Fibroblast of skin of right biceps (primary cell): ENCODE results near the gene EXOC2.

Experiments used
- DNase-seq: peaks from one replicate; pipeline ENCODE4 v3.0.0-alpha.2; 2013

The EXOC2 gene

DNA sequence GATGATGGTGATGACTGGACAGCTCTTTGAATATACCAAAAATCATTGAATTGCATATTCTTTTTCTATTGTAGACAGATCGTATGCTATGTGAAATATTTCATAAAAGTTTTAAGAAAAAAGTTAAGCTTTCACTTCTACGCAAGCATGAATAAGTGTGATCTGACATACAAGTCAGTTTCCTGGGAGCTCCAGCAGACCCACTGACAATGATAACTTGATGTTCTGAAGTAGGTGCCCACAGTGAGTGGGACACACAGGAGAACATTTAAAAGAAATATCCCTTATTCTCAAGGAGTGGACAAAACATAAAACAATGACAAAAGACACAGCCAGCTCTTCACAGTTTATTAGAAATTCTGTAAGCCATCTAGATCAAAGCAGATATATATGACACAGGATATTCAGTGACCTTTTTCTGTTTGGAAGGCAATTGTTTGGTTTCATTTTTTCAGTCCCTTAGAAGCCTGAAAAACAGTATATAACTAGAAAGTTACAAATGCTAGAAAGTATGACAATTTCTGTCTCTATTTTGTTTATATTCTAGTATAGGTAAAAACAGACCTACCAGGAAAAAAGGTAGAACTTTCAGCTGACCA lies 200.0 kb downstream of the EXOC2 start:
- no peak for DNase-seq

DNA sequence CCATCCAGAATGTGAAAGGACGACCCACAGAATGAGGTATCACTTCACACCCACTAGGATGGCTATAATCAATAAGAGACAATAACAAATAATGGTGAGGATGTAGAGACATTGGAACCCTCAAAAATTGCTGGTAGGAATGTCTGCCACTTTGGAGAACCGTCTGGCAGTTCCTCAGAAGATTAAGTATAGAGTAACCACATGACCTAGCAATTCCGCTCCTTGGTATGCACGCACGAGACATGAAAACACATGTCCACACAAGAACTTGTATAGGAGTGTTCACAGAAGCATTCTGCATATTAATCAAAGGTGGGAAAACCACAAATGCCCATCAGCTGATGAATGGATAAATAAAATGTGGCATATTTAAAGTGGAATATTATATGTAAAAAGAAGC lies 200.8 kb downstream of the EXOC2 start:
- DNase-seq = no peak

DNA sequence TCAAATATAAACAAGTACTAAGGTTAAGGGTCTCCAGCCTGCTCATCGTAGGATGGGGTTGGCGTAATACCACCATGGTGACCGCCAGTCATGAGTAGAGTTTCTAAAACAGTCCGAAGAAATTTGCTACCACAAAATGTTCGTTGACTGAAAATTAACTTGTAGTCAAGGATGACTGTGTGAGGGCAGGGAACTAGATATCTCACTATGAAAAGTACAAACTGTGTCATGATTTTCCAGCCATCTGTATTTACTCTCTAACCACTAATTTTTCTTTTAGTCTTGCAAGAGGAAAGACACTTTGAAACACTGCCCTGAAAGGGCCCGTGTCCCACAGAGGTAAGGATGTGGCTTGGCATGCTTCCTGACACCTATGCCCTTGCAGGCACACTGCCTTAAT lies 201.7 kb downstream of the EXOC2 start:
- DNase-seq = no peak

DNA sequence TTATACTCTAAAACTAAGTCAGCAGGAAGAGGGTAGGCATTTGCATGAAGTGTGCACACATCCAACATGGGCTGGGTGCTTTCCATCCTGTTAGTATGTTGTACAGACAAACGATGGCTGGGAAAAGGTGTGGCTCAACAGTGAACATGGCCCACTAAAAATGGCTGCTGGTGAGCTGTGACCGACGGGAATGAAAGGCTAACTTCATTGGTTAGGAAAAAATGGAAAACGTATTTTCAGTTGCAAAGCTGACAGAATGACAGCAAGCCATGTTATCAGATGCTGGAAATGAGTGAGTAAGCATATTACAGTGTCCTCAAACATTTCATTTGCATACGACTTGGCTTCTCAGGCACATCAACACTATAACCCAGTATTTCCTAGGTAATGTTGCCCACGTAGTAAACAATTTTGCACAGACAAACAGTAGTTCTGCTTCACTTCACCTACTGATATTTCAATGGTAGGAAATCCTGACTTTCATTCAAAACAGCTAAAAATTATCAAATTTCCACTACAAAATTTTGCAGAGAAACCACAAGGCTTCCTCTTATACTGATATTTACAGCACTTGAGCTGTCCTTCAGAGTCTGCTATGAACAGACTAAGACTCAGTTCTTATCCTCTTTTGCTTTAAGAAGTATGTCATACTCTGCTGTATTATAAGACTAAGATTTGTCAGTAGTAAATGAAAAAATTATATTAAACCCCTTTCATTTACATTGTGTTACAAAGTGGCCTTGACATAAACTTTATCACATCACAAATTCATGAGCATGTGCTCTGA lies 202.5 kb downstream of the EXOC2 start:
- DNase-seq = no peak

DNA sequence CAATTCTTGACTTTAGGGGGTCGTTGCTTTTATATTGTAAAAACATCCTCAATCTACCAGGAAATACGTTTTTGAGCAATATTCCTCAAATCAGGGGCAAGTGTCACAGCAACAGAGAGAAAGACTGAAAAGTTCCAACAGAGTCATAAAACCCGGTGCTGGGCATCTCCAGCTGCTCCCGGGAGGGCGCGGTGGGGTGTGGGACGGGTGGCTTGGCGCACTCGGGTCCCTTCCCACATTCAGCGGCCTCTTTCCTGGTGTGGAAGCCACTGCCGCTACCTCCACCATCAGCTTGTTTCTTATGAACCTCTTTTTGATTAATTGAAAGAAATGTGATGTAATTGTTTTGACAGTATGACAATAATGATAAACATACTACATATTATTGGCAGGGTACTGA lies 203.2 kb downstream of the EXOC2 start:
- DNase-seq = no peak

DNA sequence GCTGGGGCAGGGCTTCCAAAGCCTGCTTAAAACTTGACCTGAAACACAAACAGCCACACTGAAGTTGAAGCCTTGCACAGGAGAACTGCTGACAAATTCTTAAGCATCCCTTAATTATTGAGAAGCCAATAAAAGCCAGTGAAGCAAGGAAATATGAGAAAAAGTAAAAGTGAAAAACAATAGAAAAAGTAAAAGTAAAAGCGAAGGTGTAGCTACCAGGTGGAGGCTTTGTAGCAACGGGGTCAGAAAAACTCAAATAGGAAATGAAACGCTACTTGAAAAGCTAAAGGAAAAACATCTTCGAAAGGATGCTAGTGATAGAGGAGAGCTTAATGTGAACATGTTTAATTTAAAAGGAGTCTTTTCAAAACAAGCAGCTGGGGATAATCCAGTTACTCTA lies 203.9 kb downstream of the EXOC2 start:
- DNase-seq = no peak

DNA sequence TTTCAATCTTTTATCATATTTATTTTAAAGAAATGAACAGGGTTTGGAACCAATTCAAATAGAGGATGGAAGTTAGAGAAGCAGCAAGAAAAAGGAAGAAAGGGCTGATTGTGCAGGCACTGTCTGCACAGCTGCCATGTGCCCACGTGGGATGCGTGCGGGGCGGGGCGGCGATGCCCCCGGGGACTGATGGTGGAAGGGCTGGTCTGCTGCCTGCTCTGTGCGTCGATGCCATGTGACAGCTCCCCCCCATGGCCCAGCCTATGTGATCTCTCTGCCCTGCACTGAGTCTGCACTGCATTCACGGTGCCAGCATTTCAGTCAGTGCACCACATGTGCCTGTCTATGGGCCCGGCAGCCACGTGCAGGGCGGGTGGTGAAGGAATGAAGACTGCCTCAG lies 205.0 kb downstream of the EXOC2 start:
- DNase-seq = no peak

DNA sequence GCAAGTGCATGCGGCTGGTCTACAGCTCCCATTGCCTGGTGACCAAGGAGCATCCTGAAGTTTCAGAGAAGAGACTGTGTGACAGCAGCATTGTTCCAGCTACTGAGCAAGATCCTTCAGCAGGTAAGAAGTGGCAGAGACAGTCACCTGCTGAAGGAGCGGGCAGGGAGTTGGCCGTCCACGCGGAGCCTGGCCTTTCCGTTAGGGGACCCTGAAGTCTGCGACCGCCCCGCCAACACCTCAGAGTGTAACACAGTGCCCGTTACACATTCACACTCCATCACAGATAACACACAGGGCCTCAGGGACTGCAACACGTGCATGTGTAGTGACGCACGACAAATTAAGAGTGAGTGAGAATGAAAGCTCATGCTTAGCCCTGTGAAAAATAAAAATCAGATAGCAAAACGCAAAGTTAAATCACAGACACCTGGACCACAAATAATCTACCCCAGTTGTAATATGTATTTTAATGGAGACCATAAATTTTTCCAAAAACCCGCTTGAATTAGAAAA lies 207.2 kb downstream of the EXOC2 start:
- DNase-seq = no peak

DNA sequence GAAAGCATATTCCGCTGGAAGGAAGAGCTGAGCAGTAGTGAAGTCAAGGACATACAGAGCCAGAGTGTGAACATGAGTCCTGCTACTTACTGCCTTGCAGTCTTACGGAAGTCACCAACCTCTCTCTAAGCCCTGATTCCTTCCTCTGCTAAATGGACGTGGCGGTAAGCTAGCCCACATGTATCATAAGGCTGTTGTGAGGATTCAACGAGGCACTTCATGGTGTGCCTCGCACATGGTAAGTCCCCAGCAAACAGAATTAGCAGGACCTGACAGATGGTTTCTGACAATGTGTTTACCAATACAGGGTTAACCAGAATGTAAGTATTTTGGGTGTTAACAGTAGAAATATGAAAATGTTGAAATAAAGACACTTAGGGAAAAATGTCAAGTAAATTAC lies 208.2 kb downstream of the EXOC2 start:
- no peak for DNase-seq

DNA sequence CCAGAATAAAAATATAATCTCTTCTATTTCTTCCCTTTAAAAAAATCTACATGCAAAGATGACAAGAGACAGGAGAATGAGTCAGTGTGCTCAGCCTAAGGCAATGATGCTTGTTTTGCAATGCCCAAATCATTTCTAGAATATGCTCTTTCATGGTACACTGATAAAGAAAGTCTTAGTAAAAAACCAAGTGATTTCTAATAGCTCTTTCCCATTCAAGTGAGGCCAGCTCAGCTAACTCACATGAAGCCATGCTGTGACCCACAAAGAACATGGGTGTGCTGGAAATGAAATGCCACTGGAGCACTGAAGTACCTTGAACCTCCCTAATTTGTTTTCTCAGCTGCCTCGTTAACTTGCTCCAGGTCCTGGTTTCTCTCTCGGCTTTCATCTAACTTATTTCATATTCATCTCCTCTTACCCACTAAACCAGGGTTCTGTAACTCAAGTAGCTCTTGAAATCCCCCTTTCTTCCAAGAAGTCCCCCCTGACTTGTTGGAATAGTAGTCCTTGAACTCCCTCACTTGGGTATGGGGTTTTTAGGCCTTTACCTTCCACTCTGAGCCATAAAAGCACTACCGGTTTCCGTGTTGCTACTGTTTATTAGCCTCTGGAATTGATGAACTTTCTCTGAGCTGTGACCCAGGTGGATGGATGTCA lies 208.7 kb downstream of the EXOC2 start:
- DNase-seq = no peak

DNA sequence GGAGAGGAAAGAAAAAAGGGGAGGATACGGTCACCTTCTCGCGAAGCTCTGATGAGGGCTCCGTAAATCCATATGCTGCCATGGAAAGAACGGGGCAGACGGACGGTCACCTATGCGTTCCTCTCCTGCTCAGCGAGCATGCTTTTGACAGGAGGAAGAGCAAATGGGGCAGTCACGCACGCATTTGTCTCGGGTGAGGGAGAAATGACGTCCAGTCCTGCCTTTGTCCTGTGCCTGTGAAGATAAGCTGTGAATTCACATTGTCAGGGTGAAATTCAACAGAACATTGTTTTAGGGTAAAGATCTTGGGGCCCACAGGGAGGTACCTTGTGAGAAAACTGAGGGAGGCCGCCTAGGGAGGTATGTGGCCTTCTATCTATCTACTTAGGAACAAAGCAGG lies 217.6 kb downstream of the EXOC2 start:
- DNase-seq = no peak

DNA sequence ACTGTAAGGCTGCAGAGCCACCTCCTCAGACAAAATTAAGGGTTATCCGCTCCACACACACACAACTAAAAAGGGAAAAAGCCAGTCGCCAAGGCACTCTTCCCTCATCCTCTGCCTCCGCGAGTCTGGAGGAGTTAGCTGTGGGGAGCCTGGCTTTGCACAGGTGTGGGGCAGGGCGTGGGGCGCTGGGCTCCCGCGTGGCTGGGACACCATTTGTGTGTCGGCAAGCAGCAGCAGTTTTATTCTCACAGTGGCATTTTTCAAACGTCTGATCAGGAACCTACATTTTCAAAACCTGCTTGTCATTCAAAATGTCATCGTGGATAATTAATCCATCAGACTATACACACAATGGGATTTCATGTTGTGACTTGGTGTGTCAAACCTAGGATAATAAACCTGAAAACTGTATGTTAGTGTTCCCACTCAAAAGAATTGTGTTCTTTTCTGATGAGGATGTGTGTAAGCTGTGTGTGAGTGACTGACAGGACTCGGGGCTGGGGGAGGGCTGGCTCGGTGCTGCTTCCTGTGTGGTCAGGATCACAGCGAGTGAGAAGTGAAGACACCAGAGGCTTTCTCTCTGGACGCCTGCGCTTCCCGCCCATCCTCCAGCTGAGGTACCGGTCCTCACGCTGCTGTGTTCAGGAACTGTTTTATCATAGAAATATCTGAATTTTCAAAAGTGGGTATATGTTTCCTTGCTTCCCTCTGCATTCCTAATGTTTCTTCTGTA lies 218.3 kb downstream of the EXOC2 start:
- DNase-seq = peak; percentile 11

DNA sequence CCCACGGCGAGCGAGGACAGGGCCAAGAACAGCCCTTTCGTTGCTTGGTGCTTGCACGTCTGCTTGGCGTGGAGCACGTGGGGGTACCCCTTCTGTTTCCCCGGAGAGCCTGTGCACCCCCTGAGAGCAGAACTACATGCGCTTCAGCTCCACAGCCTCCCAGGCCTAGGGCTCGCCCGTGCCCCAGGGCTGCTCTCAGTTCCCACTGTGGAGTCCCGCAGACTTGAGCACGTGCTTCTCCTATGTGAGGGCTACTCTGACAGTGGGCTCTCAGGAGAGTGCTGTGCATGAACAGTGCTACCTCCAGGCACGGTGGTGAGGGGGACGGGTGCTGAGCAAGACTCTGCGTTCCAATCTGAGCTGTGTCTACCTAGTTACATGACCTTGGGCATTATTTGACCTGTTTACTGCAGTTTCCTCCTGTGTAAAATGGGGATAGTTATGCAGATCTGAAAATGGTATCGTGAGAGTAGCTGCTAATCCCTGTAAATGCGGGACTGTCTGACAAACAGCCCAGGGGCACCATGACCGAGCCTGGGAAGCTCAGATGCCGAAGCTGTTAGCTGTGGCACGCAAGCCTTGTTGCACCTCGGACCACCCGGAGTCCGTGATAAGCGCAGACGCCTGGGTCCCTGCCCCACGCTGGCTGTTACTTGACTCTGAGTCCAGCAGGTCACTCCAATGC lies 219.0 kb downstream of the EXOC2 start:
- no peak for DNase-seq

DNA sequence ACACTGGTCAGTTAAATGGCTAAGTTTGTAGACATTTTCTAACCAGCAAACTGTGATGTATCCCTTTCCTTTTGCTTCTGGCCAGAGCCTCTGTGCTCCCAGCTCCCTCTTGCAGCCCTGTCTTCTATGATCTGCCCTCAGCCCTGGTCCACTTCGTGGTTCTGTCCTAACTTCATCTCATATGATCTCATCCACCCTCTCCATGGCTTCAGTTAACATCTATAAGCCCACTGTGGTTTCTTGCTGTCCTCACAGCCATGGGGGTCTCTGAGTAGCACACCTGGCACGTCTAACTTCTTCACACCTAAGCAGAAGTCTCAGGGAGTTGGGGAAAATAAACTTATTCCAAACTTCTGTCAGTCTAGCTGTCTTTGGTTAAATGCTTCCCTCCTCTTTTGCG lies 219.6 kb downstream of the EXOC2 start:
- DNase-seq = no peak

DNA sequence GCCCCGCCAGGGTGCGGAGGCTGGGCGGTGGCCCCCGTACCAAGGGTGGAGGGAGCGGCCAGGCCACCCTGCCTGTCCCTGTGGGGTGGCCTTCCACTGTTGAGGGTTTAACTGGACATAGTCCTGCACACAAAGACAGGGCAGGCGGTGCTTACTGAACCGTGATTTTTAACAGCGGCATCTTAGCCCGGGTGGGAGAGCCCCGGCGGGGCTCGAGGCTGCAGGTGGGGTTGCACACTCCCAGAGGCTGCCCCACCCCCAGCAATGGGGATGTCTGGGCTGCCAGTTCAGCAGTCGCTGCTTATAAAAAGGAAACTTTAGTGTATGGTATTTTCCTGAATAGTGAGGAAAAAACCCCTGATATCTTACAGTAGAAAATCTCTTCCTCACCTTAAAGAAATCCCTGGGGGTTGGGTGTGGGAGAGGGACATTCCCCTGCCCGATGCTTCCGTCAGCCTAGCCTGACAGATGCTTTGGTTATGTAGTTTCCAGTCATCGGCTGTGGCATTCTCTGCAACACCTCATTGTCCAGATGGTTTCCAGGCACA lies 222.0 kb downstream of the EXOC2 start:
- no peak for DNase-seq

DNA sequence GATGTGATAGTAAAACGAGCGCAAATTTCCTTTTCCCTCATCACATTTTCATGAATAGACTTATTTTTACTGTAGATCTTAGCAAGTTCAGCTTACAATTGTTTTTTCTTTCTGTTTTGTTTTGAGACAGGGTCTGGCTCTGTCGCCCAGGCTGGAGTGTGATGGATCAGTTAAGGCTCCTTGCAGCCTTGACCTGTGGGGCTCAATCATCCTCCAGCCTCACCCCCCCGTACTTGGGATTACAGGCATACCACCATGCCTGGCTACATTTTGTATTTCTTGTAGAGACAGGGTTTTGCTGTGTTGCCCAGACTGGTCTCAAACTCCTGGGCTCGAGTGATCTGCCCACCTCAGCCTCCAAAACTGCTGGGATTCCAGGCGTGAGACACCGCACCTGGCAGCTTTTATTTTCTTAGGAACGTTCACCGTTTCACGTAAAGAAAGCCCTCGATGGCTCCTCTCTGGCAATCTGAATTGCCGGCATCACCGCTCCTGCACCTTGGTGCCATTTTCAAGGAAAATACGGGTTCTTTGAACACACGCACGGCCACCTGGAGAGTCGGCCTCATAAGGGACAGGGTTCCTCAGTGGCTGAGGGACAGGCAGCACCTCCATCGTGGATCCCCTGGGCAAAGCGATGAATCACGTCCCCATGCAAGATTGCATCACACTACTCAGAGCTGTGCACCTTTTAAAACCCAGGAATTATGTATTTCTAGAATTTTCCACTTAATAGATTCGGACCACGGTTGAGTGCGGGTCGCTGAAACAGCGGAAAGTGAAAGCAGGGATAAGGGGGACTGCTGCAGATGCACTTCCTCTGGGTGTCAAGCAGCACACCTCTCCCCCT lies 222.7 kb downstream of the EXOC2 start:
- DNase-seq = no peak

DNA sequence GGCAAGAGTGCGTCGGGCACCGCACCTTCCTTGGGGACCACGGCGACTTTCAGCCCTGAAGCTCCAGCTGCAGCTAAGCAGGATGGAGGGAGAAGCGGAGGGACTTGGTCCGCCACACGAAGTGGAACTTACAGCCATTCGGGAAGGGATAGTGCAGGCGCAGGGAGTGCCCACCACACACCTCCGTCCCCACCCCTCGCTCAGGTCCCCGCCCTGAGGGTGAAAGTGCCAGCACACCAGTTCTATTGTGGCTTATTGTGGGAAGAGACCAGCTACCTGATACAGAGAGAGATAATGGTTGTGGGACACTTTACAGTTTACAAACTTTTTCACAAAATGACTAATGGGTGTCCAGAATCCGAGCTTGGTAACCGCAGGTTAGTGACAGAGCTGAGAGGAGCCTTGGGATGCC lies 225.3 kb downstream of the EXOC2 start:
- no peak for DNase-seq

DNA sequence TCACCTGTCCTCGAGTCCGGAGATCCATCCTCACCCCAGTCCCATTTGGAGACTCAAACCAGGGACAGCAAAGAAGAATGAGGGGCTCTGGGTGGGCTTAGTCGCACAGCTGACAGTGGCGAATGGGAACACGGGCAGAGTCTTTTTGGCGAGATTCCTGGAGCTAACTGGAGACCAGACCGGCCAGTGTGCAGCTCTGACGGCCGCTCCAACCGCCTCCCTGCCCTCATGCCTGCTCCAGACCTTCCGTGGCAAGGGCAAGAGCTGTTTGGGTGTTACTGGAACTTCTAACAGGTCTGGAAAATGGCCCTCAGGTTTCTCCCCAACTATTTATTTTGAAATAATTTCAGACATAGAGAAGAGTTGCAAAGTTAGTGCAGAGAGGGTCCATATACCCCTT lies 225.8 kb downstream of the EXOC2 start:
- no peak for DNase-seq

DNA sequence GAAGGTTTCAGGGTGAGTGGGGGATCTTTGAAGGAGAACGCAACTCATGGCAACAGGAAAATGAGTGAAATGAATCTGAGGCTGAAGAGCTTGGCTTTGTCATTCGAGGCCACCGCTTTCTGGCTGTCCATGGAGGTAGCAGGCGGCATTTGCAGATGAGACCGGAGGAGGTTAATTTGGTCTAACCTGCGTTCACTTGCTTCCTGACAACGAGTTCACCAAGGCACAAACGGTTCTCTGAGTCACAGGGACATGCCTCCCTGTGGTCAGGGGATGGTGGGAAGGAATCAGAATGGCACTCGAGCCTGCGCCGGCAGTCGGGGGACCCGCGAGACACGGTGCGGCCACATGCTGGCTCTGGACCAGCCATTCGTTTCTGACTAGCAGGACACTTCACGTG lies 226.4 kb downstream of the EXOC2 start:
- DNase-seq = no peak

DNA sequence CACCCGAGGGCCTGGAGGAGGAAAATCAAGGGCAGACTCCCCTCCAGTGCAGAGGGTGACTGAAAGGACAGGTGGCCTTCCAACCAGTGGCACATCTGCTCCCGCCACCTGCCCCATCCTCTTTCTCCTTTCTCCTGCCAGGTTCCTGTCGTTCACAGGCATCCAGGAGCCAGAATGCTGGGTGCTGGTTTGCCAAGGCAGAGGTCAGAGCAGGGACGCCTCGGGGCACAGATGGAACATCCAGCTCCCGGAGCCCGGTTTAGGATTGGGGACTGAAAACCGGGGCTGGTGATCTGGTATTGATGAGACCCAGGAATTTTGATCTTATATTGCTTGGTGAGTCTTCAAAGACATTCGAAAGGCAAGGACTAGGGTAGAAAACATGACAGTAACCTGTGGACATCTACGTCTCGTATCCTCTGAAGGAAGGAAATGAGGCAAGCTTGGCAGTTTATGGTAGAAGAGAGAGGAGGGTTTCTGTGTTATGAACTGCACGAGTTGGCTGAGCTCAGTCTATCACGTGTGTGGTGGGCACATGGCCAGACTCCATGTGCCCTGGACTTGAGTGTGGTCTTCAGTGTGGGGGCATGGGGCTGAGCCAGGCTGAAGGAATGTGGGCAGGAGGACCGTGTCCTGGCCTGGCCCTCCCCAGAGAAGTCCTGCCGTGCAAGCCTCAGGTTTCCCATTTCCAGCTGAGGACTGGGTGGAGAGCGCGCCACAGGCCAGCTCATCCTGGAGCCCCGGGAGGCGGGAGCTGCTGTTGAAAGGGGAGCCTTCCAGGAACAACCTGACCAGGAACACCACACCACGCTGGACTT lies 227.2 kb downstream of the EXOC2 start:
- DNase-seq = no peak

DNA sequence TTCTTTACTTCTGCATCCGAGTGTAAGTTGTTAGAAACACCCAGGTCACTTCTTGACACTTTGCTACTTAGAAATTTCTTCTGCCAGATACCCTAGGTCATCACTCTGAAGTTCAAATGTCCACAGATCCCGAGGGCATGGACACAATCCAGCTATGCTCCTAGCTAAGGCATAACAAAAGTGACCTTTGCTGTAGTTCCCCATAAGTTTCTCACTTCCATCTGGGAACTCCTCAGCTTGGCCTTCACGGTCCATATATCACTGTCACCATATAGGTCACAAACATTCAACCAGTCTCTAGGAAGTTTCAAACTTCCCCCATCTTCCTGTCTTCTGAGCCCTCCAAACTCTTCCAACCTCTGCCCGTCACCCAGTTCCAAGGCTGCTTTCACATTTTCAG lies 236.1 kb downstream of the EXOC2 start:
- no peak for DNase-seq
